ENCODE data around the gene UVRAG. TPM values are rescaled to one million over a fixed set of nuclear protein-coding genes. Genes with fewer than 3 reads are reported as not detected.

UVRAG gene
- polyA plus RNA-seq, 1 donor (not counting 4 experiments of a cell fraction or from before 2014, with no cell fraction given) = 11.9 TPM

DNA sequence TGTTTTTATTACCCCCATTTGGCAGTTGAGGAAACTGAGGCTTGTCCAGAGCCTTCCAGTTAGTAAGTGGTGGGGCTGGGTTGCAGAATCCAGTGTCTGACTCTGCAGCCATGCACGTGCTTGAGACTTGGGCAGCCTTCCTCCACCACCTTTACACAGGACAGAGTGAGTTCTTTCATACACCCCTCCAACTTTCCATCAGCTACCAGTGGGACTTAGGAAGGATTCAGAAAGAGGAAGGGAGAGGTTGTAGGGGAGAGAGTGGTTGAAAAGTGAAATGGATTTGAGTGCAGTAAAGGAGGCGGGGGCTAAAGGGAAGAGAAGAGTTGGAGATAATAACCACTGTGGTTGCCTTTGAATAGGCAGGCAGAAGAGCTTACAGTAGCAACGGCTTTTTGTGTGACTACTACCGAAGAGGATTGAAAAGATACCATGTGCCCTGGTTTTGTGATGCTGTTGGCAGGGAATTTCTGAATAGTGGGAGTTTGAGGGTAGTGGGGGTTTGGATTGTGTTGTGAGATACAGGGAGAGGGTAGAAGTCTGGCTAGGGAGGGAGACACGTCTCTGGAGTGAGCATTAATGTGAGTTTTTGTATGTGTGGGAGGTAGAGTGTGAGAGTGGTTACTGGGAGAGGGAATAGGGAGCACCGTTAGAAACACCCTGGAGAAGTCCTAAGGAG is 1.7 kb downstream of the UVRAG start:
- no peaks in the 10 kb centered on the region for H4K20me1 ChIP-seq (ENCODE audit: control insufficient read depth, extremely low read depth, insufficient read depth, low read length)

DNA sequence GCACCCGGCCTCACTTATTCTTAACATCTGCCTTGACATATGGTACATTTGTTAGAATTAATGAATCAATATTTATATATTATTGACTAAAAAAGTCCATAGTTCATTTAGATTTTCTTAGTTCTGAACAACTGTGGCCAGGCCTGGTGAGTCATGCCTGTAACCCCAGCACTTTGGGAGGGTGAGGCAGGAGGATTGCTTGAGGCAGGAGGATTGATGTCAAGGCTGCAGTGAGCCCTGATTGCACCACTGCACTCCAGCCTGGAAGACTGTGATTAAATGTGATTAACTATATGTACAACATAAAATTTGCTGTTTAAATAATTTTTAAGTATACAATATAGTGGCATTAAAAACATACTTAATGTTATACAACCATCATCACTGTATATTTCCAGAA is 5.6 kb downstream of the UVRAG start:
- Histone ChIP-seq H2AFZ (ENCODE audit: control insufficient read depth, low read length) (no peak overlapping the region), H3K27me3 (ENCODE audit: control insufficient read depth, extremely low read depth, insufficient read depth, low read length) (no peaks in the 10 kb centered on the region), H3K4me3 (ENCODE audit: control insufficient read depth in 2 of 3, extremely low read depth in 1 of 3, insufficient read depth in 2 of 3, low read depth in 1 of 3, low read length in 3 of 3) (no peak overlapping the region), H3K9me1 (ENCODE audit: control insufficient read depth, extremely low read depth, insufficient read depth, low read length) (peaks cover 3% of the 10 kb centered on the region), H3K4me1 (ENCODE audit: control insufficient read depth, extremely low read depth, insufficient read depth, low read length) (peaks cover 15% of the 10 kb centered on the region), H3K9ac (ENCODE audit: control insufficient read depth, extremely low read depth, insufficient read depth, low read length) (no peak overlapping the region), H3K4me2 (ENCODE audit: control insufficient read depth, extremely low read depth, insufficient read depth, low read depth, low read length) (no peak overlapping the region), H3K36me3 (ENCODE audit: control insufficient read depth in 2 of 2, extremely low read depth in 1 of 2, insufficient read depth in 2 of 2, low read length in 2 of 2) (peaks cover 0 to 3% of the 10 kb centered on the region in 2 experiments), H3K27ac (ENCODE audit: control insufficient read depth, insufficient read depth, low read length) (no peak overlapping the region), H4K20me1 (ENCODE audit: control insufficient read depth, extremely low read depth, insufficient read depth, low read length) (no peaks in the 10 kb centered on the region), H3K9me3 (ENCODE audit: control insufficient read depth, low read depth, low read length) (no peaks in the 10 kb centered on the region), H3K79me2 (ENCODE audit: control insufficient read depth, insufficient read depth, low read length) (peaks cover 59% of the 10 kb centered on the region)
- TF ChIP-seq EZH2 (IDR thresholded peaks at IDR 0.05; ENCODE audit: low read length) = no peak
- TF ChIP-seq, protein P1, sequence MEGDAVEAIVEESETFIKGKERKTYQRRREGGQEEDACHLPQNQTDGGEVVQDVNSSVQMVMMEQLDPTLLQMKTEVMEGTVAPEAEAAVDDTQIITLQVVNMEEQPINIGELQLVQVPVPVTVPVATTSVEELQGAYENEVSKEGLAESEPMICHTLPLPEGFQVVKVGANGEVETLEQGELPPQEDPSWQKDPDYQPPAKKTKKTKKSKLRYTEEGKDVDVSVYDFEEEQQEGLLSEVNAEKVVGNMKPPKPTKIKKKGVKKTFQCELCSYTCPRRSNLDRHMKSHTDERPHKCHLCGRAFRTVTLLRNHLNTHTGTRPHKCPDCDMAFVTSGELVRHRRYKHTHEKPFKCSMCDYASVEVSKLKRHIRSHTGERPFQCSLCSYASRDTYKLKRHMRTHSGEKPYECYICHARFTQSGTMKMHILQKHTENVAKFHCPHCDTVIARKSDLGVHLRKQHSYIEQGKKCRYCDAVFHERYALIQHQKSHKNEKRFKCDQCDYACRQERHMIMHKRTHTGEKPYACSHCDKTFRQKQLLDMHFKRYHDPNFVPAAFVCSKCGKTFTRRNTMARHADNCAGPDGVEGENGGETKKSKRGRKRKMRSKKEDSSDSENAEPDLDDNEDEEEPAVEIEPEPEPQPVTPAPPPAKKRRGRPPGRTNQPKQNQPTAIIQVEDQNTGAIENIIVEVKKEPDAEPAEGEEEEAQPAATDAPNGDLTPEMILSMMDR (optimal IDR thresholded peaks at IDR 0.05 in 1 of 3, IDR thresholded peaks at IDR 0.05 in 1 of 3, conservative IDR thresholded peaks at IDR 0.05 in 1 of 3; ENCODE audit: extremely low read depth in 1 of 3, insufficient read depth in 2 of 3, low read length in 3 of 3) = no peak
- no peak for DNase-seq (ENCODE audit: low read depth, low spot score)
- no peak for FAIRE-seq
- dilution Hi-C loops (cut with MboI; ENCODE audit: extremely low pct_ligation_motif_present, low sequenced_read_pairs) = no loop called here

More for the DNA sequence above, 1.7 kb downstream of the UVRAG start:
- no peak overlapping the region for H3K27ac ChIP-seq (ENCODE audit: control insufficient read depth, insufficient read depth, low read length)
- no peak for FAIRE-seq
- H3K4me2 ChIP-seq (ENCODE audit: control insufficient read depth, extremely low read depth, insufficient read depth, low read depth, low read length) = peak overlapping the region; percentile 92
- H3K9me1 ChIP-seq (ENCODE audit: control insufficient read depth, extremely low read depth, insufficient read depth, low read length) = peaks cover 3% of the 10 kb centered on the region
- H3K79me2 ChIP-seq (ENCODE audit: control insufficient read depth, insufficient read depth, low read length) = peaks cover 44% of the 10 kb centered on the region
- H3K9ac ChIP-seq (ENCODE audit: control insufficient read depth, extremely low read depth, insufficient read depth, low read length) = peak overlapping the region; percentile 92
- no peaks in the 10 kb centered on the region for H3K27me3 ChIP-seq (ENCODE audit: control insufficient read depth, extremely low read depth, insufficient read depth, low read length)
- no peaks in the 10 kb centered on the region for H3K9me3 ChIP-seq (ENCODE audit: control insufficient read depth, low read depth, low read length)
- no peak for DNase-seq (ENCODE audit: low read depth, low spot score)
- H3K4me1 ChIP-seq (ENCODE audit: control insufficient read depth, extremely low read depth, insufficient read depth, low read length) = peaks cover 32% of the 10 kb centered on the region
- H3K4me3 ChIP-seq (ENCODE audit: control insufficient read depth in 2 of 3, extremely low read depth in 1 of 3, insufficient read depth in 2 of 3, low read depth in 1 of 3, low read length in 3 of 3) = peak overlapping the region; percentile 70 to 92 (median 90)
- no peak overlapping the region for H2AFZ ChIP-seq (ENCODE audit: control insufficient read depth, low read length)
- no peaks in the 10 kb centered on the region for H3K36me3 ChIP-seq (ENCODE audit: control insufficient read depth in 2 of 2, extremely low read depth in 1 of 2, insufficient read depth in 2 of 2, low read length in 2 of 2)
- TF ChIP-seq EZH2 (IDR thresholded peaks at IDR 0.05; ENCODE audit: low read length) = no peak
- TF ChIP-seq, protein P1 (optimal IDR thresholded peaks at IDR 0.05 in 1 of 3, IDR thresholded peaks at IDR 0.05 in 1 of 3, conservative IDR thresholded peaks at IDR 0.05 in 1 of 3; ENCODE audit: extremely low read depth in 1 of 3, insufficient read depth in 2 of 3, low read length in 3 of 3) = no peak
- dilution Hi-C loops (cut with MboI; ENCODE audit: extremely low pct_ligation_motif_present, low sequenced_read_pairs) = no loop called here
